Measurements from ENCODE around the gene GIGYF2.

DNA sequence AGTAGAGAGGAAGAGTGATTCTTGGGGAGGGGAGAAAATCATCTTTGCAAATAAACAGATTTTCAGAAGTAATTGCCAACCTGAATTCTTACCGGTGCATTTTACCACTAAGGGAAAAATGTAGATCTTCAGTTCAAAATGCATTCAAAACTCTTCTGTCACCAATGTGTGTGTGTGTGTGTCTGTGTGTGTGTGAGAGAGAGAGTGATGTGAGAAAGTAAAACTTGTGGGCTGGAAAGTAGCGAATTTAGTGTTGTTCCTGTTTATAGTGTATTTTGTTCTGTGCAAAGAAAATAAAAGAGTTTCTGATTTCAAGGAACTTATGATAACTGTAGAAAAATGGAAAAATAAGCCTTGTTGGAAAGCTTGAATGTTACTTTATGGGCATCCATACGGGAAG, 52.2 kb downstream of the GIGYF2 start:
- no peak for TF ChIP-seq POLR2AphosphoS5 (IDR thresholded peaks at IDR 0.05)
- TF ChIP-seq, protein P1, sequence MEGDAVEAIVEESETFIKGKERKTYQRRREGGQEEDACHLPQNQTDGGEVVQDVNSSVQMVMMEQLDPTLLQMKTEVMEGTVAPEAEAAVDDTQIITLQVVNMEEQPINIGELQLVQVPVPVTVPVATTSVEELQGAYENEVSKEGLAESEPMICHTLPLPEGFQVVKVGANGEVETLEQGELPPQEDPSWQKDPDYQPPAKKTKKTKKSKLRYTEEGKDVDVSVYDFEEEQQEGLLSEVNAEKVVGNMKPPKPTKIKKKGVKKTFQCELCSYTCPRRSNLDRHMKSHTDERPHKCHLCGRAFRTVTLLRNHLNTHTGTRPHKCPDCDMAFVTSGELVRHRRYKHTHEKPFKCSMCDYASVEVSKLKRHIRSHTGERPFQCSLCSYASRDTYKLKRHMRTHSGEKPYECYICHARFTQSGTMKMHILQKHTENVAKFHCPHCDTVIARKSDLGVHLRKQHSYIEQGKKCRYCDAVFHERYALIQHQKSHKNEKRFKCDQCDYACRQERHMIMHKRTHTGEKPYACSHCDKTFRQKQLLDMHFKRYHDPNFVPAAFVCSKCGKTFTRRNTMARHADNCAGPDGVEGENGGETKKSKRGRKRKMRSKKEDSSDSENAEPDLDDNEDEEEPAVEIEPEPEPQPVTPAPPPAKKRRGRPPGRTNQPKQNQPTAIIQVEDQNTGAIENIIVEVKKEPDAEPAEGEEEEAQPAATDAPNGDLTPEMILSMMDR (IDR thresholded peaks at IDR 0.05; ENCODE audit: poor library complexity, severe bottlenecking): no peak
- TF ChIP-seq SMC3 (conservative IDR thresholded peaks at IDR 0.05; ENCODE audit: poor library complexity): no peak
- no peak for TF ChIP-seq EP300 (conservative IDR thresholded peaks at IDR 0.05; ENCODE audit: poor library complexity, severe bottlenecking)
- no peak for TF ChIP-seq EZH2 (IDR thresholded peaks at IDR 0.05; ENCODE audit: borderline replicate concordance, insufficient read depth, low read length, poor library complexity, severe bottlenecking)
- TF ChIP-seq TAF1 (IDR thresholded peaks at IDR 0.05; ENCODE audit: low read depth): no peak

All from neural cell (in vitro differentiated cells).